Natural killer cell (primary cell): ENCODE data around the gene XDH. TPM values are rescaled to one million over a fixed set of nuclear protein-coding genes. Genes with fewer than 3 reads are reported as not detected.

Source experiments
- ATAC-seq, 3 donors: fragments of 150-1000 bp in 2 of 3; fragments of 200-7000 bp in 1 of 3; cut with Tn5 transposase; 1 replicate in 1 of 3; 2 replicates in 2 of 3; pipeline ENCODE4 v1.10.0; 2021; ENCODE audit warnings: mild to moderate bottlenecking in 2 of 3, moderate library complexity in 2 of 3
- DNase-seq, 2 donors: peaks; one replicate each; pipeline versions ENCODE4 v3.0.0 to v3.0.0-alpha.2; 2013 to 2021; ENCODE audit warnings: mixed read lengths in 1 of 2
- H3K27ac ChIP-seq: one replicate; pipeline ENCODE4 v1.5.1; 2013; ENCODE audit warnings: mild to moderate bottlenecking, low read length
- H3K27me3 ChIP-seq: one replicate; pipeline ENCODE4 v1.6.1; 2013; ENCODE audit warnings: low read length; ENCODE audit not compliant: control insufficient read depth, insufficient read depth
- H3K36me3 ChIP-seq: one replicate; pipeline ENCODE4 v1.6.1; 2013; ENCODE audit warnings: low read length; ENCODE audit not compliant: control insufficient read depth, insufficient read depth
- H3K4me1 ChIP-seq: one replicate; pipeline ENCODE4 v1.6.1; 2013; ENCODE audit warnings: low read length; ENCODE audit not compliant: control insufficient read depth, insufficient read depth
- H3K4me3 ChIP-seq: one replicate; pipeline ENCODE4 v1.5.1; 2013; ENCODE audit warnings: low read length
- H3K9me3 ChIP-seq: one replicate; pipeline ENCODE4 v1.6.1; 2013; ENCODE audit warnings: low read length; ENCODE audit not compliant: control insufficient read depth, insufficient read depth
- H3K27ac Mint-ChIP-seq, 2 donors: one replicate each; pipeline ENCODE4 v1.8.0; 2022; ENCODE audit warnings: mild to moderate bottlenecking in 2 of 2, mixed read lengths in 2 of 2, moderate library complexity in 1 of 2
- H3K27me3 Mint-ChIP-seq, 2 donors: one replicate each; pipeline ENCODE4 v1.8.0; 2022; ENCODE audit warnings: low read depth in 2 of 2, mixed read lengths in 2 of 2
- H3K36me3 Mint-ChIP-seq: one replicate; pipeline ENCODE4 v1.8.0; 2022; ENCODE audit warnings: mixed read lengths
- H3K4me1 Mint-ChIP-seq, 2 donors: one replicate each; pipeline ENCODE4 v1.8.0; 2022; ENCODE audit warnings: mixed read lengths in 2 of 2
- H3K4me3 Mint-ChIP-seq: one replicate; pipeline ENCODE4 v1.8.0; 2022; ENCODE audit warnings: mild to moderate bottlenecking, moderate library complexity, mixed read lengths
- H3K9me3 Mint-ChIP-seq, 2 donors: one replicate each; pipeline ENCODE4 v1.8.0; 2022; ENCODE audit warnings: mixed read lengths in 2 of 2
- WGBS: methylation state at CpG from one replicate; pipeline ENCODE4 v1.1.7; 2013; ENCODE audit warnings: missing lambda C conversion rate; ENCODE audit not compliant: insufficient coverage; 5-methylcytosine and 5-hydroxymethylcytosine counted together
- intact Hi-C: fragments of 100-400 bp; cut with micrococcal nuclease; formaldehyde crosslinking; loops from one replicate; pipeline ENCODE4 v1.14.2; 2022
- total RNA-seq, 4 donors: library from RNA; stranded (reverse); fragments of 120-200 nt in 1 of 4; gene quantifications; one replicate each; pipeline versions ENCODE4 v1.2.3 to v1.2.4, GENCODE V29; 2013 to 2022
- TF ChIP-seq, protein P1 (sequence below): fragments of 200-600 bp; IDR thresholded peaks from one replicate; pipeline ENCODE4 v1.8.0; 2022; ENCODE audit warnings: antibody characterized with exemption

XDH gene
- total RNA-seq, 3 donors from 2014 or later (not counting 1 experiment from before 2014, with no cell fraction given): not detected

DNA sequence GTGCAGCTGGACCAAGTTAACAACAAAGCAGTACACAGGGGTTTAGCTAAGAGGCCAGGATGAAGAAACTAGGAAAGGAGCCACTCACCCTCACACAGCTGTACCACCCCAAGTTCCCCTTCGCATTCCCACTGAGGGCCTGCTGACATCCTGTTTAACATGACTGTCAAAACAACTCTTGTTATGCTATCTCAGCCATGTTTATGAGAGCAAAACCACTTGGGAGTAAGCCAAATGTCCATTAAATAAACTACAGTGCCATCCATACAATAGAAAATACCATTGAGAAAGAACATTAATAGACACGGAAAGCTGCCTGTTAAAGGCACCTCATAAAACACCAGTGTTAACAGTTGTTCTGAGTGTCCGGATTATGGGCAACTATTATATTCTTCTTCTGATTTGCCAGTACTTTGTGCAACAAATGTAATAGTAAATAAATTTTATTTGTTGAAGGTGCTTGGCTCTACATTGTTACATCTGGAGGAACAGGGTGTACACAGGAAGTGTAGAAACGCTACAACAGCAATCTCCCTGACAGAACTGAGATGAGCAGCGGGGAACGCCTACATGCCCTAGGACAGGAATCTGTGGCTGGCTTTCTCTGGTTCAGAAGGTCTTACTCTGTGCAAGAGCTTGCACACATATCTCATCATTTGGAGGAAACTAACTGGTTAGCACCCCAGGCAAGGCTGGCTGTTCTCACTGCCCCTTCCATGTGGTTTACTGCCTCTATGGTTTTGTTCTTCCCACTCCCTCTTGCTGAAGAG is 95.0 kb downstream of the XDH start:
- peak overlapping the region; percentile 52 for H3K27ac ChIP-seq

DNA sequence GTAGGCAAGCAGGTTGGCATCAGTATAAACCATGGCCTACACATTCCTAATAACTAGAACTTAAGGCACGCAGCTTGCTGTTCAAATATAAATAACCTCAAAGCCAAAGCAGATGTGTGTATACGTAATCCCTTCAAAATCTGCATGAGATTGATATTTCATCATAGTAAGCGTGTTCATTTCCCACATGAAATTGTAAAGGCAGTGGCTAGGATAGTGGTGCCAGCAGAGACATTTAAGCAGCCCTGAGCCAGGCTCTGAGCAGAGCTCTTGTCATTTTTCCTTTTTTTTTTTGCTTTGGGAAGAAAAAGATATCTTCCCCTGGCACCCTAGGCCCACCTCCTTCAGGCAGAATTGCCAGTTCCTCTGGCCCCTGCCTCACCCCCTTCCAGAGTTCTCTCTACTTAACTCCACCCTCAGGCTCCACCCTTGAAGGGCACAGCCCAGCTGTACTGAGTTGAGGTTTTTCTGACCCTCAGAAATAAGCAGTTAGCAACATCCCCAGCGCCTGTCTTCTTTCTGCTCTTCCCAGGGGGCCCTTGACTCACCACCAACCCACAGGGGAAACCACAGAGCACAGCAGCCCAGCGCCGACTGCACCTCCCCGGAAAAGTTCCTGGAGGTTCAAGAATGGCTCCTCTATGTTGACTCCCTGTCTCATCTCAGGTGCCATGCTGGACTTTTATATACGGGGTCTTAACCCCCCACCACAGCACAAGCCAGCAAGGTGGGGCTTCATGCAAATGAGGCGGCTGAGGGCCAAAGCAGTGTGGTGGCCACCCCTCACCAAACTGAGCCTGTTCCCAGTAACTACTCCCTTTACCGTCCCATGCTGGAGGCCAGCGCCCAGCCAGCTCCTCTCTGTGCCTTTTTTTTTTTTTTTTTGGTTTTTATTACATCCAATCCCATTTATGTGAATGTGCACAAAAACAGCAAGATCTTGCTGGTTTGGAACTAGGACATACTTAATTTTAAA is 95.9 kb downstream of the XDH start:
- intact Hi-C loops: no loop called here
- H3K9me3 Mint-ChIP-seq: no peaks in the 10 kb centered on the region
- no peaks in the 10 kb centered on the region for H3K36me3 ChIP-seq
- H3K27me3 ChIP-seq: no peaks in the 10 kb centered on the region
- peak overlapping the region; percentile 86 to 89 for H3K27ac Mint-ChIP-seq
- H3K27ac ChIP-seq: peak overlapping the region; percentile 52
- no peak overlapping the region for H3K4me3 ChIP-seq
- H3K36me3 Mint-ChIP-seq: no peaks in the 10 kb centered on the region
- WGBS: 34% methylated on average over 11 of the region's 11 CpGs
- H3K9me3 ChIP-seq: no peaks in the 10 kb centered on the region
- peaks cover 34% of the 10 kb centered on the region for H3K4me1 ChIP-seq
- TF ChIP-seq, protein P1, sequence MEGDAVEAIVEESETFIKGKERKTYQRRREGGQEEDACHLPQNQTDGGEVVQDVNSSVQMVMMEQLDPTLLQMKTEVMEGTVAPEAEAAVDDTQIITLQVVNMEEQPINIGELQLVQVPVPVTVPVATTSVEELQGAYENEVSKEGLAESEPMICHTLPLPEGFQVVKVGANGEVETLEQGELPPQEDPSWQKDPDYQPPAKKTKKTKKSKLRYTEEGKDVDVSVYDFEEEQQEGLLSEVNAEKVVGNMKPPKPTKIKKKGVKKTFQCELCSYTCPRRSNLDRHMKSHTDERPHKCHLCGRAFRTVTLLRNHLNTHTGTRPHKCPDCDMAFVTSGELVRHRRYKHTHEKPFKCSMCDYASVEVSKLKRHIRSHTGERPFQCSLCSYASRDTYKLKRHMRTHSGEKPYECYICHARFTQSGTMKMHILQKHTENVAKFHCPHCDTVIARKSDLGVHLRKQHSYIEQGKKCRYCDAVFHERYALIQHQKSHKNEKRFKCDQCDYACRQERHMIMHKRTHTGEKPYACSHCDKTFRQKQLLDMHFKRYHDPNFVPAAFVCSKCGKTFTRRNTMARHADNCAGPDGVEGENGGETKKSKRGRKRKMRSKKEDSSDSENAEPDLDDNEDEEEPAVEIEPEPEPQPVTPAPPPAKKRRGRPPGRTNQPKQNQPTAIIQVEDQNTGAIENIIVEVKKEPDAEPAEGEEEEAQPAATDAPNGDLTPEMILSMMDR: no peak
- ATAC-seq (peak; percentile 28 to 71 (median 60)), DNase-seq (peak in 1 of 2 donors; percentile 46)
- H3K4me1 Mint-ChIP-seq: peaks cover 51 to 53% of the 10 kb centered on the region in 2 donors
- no peaks in the 10 kb centered on the region for H3K27me3 Mint-ChIP-seq
- H3K4me3 Mint-ChIP-seq: peak overlapping the region; percentile 61

More for the DNA sequence above, 95.0 kb downstream of the XDH start:
- TF ChIP-seq, protein P1: no peak
- no peaks in the 10 kb centered on the region for H3K36me3 ChIP-seq
- Mint-ChIP-seq H3K36me3 (no peaks in the 10 kb centered on the region), H3K9me3 (no peaks in the 10 kb centered on the region), H3K27ac (peak overlapping the region; percentile 86 to 89), H3K4me3 (peak overlapping the region; percentile 61), H3K4me1 (peaks cover 61 to 63% of the 10 kb centered on the region in 2 donors), H3K27me3 (no peaks in the 10 kb centered on the region)
- H3K4me1 ChIP-seq: peaks cover 37% of the 10 kb centered on the region
- intact Hi-C loops: no loop called here
- H3K4me3 ChIP-seq: no peak overlapping the region
- ATAC-seq (peak; percentile 46 to 63 (median 52)), DNase-seq (peak in 1 of 2 donors; percentile 42)
- no peaks in the 10 kb centered on the region for H3K27me3 ChIP-seq
- WGBS: 23% methylated on average over 6 of the region's 6 CpGs
- no peaks in the 10 kb centered on the region for H3K9me3 ChIP-seq

DNA sequence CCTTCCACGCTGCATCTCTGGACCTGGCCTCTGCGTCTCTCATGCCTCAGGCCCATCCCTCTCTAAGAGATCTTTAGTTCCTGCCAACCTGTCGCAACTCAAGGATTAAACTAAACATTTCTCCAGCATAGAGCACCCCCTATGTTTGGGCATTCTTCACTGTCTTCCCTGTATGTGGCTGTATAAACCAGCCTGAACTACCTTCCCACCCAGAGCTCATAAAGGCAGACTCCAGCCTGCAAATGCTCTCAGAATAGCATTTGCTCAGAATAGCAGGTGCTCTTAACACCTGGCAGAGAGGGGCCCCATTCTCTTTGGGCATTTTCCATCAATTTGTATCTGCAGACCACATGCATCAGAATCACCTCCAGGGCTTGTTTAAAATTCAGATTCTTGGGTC is 97.1 kb downstream of the XDH start:
- ATAC-seq: no peak
- peak overlapping the region; percentile 44 to 86 for H3K27ac Mint-ChIP-seq
- DNase-seq: no peak
- H3K36me3 Mint-ChIP-seq: no peaks in the 10 kb centered on the region
- Histone ChIP-seq H3K27ac (peak overlapping the region; percentile 12), H3K27me3 (no peaks in the 10 kb centered on the region), H3K4me3 (no peak overlapping the region), H3K9me3 (no peaks in the 10 kb centered on the region), H3K36me3 (no peaks in the 10 kb centered on the region), H3K4me1 (peaks cover 34% of the 10 kb centered on the region)
- H3K4me1 Mint-ChIP-seq: peaks cover 41 to 44% of the 10 kb centered on the region in 2 donors
- TF ChIP-seq, protein P1: no peak
- no peaks in the 10 kb centered on the region for H3K27me3 Mint-ChIP-seq
- intact Hi-C loops: no loop called here
- no peak overlapping the region for H3K4me3 Mint-ChIP-seq
- H3K9me3 Mint-ChIP-seq: no peaks in the 10 kb centered on the region
- WGBS: 64% methylated on average over 3 of the region's 3 CpGs
